GM12878 (cell line): ENCODE data around the gene UBE2J2. TPM values are rescaled to one million over a fixed set of nuclear protein-coding genes. Genes with fewer than 3 reads are reported as not detected.

Experiments
- ATAC-seq: fragments of 200-7000 bp; cut with Tn5 transposase; 3 replicates; pipeline ENCODE4 v1.9.1; 2020; ENCODE audit warnings: mild to moderate bottlenecking, moderate library complexity
- BruUV-seq: library from RNA; stranded (reverse); fragments of 400-500 nt; replicated peaks from 2 replicates; lab custom pipeline; 2021; lab: Mats Ljungman, UMichigan
- CTCF ChIA-PET: fragments of 300-600 bp; sonication (Branson Sonifier 250); formaldehyde crosslinking; extraction: SDS; loops from one replicate; lab custom pipeline; 2021; ENCODE audit warnings: inconsistent platforms; lab: Yijun Ruan, JAX
- POLR2A ChIA-PET: fragments of 350-600 bp; formaldehyde crosslinking; extraction: SDS; loops from one replicate; lab custom pipeline; 2021; ENCODE audit warnings: inconsistent platforms; lab: Charles Lee
- RAD21 ChIA-PET: fragments of 300-600 bp; sonication (Branson Sonifier 250); formaldehyde crosslinking; loops from one replicate; lab custom pipeline; 2023; ENCODE audit warnings: antibody characterized with exemption; ENCODE audit not compliant: unreplicated experiment; lab: Charles Lee
- SMC1A ChIA-PET: fragments of 300-600 bp; sonication (Branson Sonifier 250); formaldehyde crosslinking; loops from one replicate; lab custom pipeline; 2023; ENCODE audit not compliant: unreplicated experiment, uncharacterized antibody; lab: Charles Lee
- DNase-seq: peaks from one replicate; pipeline ENCODE4 v3.0.0-alpha.2; 2011; ENCODE audit warnings: low read depth, low spot score
- FAIRE-seq: peaks from 3 replicates; lab custom pipeline; 2011; peaks lifted over from hg19 to GRCh38; lab: Jason Lieb, UNC
- H2AFZ ChIP-seq: 2 replicates; pipeline ENCODE4 v1.6.0; 2011; ENCODE audit warnings: low read depth, low read length, control low read depth; ENCODE audit not compliant: control insufficient read depth
- H3K27ac ChIP-seq: 2 replicates; pipeline ENCODE4 v1.5.1; 2011; ENCODE audit warnings: control low read depth; ENCODE audit not compliant: control insufficient read depth, insufficient read depth
- H3K27me3 ChIP-seq, 2 experiments: replicated peaks in 1 of 2; 2 replicates each; pipeline versions ENCODE4 v1.6.0 to v1.6.1; 2011; ENCODE audit warnings: low read length in 1 of 2; ENCODE audit not compliant: control insufficient read depth in 2 of 2, insufficient read depth in 2 of 2
- H3K36me3 ChIP-seq, 2 experiments: 2 replicates each; pipeline ENCODE4 v1.5.1; 2011; ENCODE audit warnings: low read length in 1 of 2; ENCODE audit not compliant: control insufficient read depth in 2 of 2, insufficient read depth in 2 of 2
- H3K4me1 ChIP-seq: 2 replicates; pipeline ENCODE4 v1.6.1; 2011; ENCODE audit warnings: mild to moderate bottlenecking, low read length, moderate library complexity, mixed read lengths; ENCODE audit not compliant: control insufficient read depth, insufficient read depth
- H3K4me2 ChIP-seq: 2 replicates; pipeline ENCODE4 v1.6.0; 2011; ENCODE audit warnings: control low read depth; ENCODE audit not compliant: control insufficient read depth, insufficient read depth
- H3K4me3 ChIP-seq: fragments of 200-600 bp; sonication (generic); 2 replicates; pipeline ENCODE4 v1.5.1; 2016
- H3K79me2 ChIP-seq: 2 replicates; pipeline ENCODE4 v1.6.0; 2011; ENCODE audit warnings: low read length; ENCODE audit not compliant: control insufficient read depth, insufficient read depth
- H3K9ac ChIP-seq: 2 replicates; pipeline ENCODE4 v1.8.0; 2011; ENCODE audit warnings: low read length, control low read depth, mixed read lengths; ENCODE audit not compliant: control insufficient read depth, insufficient read depth
- H3K9me3 ChIP-seq: replicated peaks from 3 replicates; pipeline ENCODE4 v1.5.1; 2011; ENCODE audit warnings: mild to moderate bottlenecking, low read length; ENCODE audit not compliant: control insufficient read depth, insufficient read depth
- H4K20me1 ChIP-seq: 2 replicates; pipeline ENCODE4 v1.6.0; 2011; ENCODE audit not compliant: control insufficient read depth, insufficient read depth
- CBFB ChIP-seq: IDR thresholded peaks from 2 replicates; pipeline ENCODE4 v1.6.1; 2016; ENCODE audit warnings: antibody characterized with exemption, low read depth
- EED ChIP-seq: sonication (generic); IDR thresholded peaks from 2 replicates; pipeline ENCODE4 v1.6.1; 2016; ENCODE audit warnings: antibody characterized with exemption, low read depth
- EGR1 ChIP-seq, 2 experiments: IDR thresholded peaks; 1 replicate in 1 of 2; 2 replicates in 1 of 2; pipeline ENCODE4 v1.6.1; 2011 to 2012; ENCODE audit warnings: low read depth in 2 of 2, low read length in 2 of 2, borderline replicate concordance in 1 of 2, mild to moderate bottlenecking in 1 of 2, moderate library complexity in 1 of 2
- EP300 ChIP-seq, 2 experiments: fragments of 150-350 bp in 1 of 2; IDR thresholded peaks; 2 replicates each; pipeline ENCODE4 v1.6.1; 2011 to 2012; ENCODE audit warnings: low read depth in 2 of 2, low read length in 2 of 2, borderline replicate concordance in 1 of 2, improper control_type of control experiment in 1 of 2, inconsistent platforms in 1 of 2; ENCODE audit not compliant: control insufficient read depth in 1 of 2
- HDAC6 ChIP-seq: fragments of 200-600 bp; sonication (generic); IDR thresholded peaks from one replicate; pipeline ENCODE4 v1.8.0; 2017; ENCODE audit warnings: antibody characterized with exemption; ENCODE audit not compliant: unreplicated experiment
- KLF5 ChIP-seq: fragments of 450-650 bp; IDR thresholded peaks from 2 replicates; pipeline ENCODE4 v1.6.1; 2014; ENCODE audit warnings: mild to moderate bottlenecking; ENCODE audit not compliant: partially characterized antibody
- MEF2B ChIP-seq: fragments of 450-650 bp; IDR thresholded peaks from 2 replicates; pipeline ENCODE4 v1.6.1; 2018; ENCODE audit warnings: mild to moderate bottlenecking, moderate library complexity; ENCODE audit not compliant: partially characterized antibody, poor library complexity, severe bottlenecking
- NR2C1 ChIP-seq: fragments of 450-650 bp; IDR thresholded peaks from 2 replicates; pipeline ENCODE4 v1.6.1; 2017; ENCODE audit warnings: antibody characterized with exemption, mild to moderate bottlenecking, moderate library complexity
- PML ChIP-seq: IDR thresholded peaks from 2 replicates; pipeline ENCODE4 v1.6.1; 2012; ENCODE audit warnings: low read length, inconsistent platforms
- RAD21 ChIP-seq: IDR thresholded peaks from 2 replicates; pipeline ENCODE4 v1.6.1; 2011; ENCODE audit warnings: mild to moderate bottlenecking, low read depth, low read length, moderate library complexity; ENCODE audit not compliant: insufficient read depth
- RCOR1 ChIP-seq: conservative IDR thresholded peaks from 2 replicates; pipeline ENCODE4 v1.6.1; 2012; ENCODE audit warnings: low read depth, low read length, improper control_type of control experiment
- SIN3A ChIP-seq: IDR thresholded peaks from 2 replicates; pipeline ENCODE4 v1.6.1; 2012; ENCODE audit warnings: low read depth, low read length, improper control_type of control experiment
- SMAD1 ChIP-seq: fragments of 450-650 bp; IDR thresholded peaks from 2 replicates; pipeline ENCODE4 v1.6.1; 2018; ENCODE audit warnings: mild to moderate bottlenecking, low read depth; ENCODE audit not compliant: partially characterized antibody
- SPI1 ChIP-seq: IDR thresholded peaks from 2 replicates; pipeline ENCODE4 v1.6.1; 2011; ENCODE audit warnings: low read depth, mild to moderate bottlenecking, low read length, moderate library complexity, borderline replicate concordance; ENCODE audit not compliant: insufficient read depth
- SREBF2 ChIP-seq: IDR thresholded peaks from 2 replicates; pipeline ENCODE4 v1.6.1; 2012; ENCODE audit warnings: mild to moderate bottlenecking, low read length
- TAF1 ChIP-seq: IDR thresholded peaks from 2 replicates; pipeline ENCODE4 v1.6.1; 2011; ENCODE audit warnings: mild to moderate bottlenecking, low read depth, low read length, borderline replicate concordance
- ZNF384 ChIP-seq: IDR thresholded peaks from 2 replicates; pipeline ENCODE4 v1.6.1; 2012; ENCODE audit warnings: low read depth, mild to moderate bottlenecking, low read length, improper control_type of control experiment, borderline replicate concordance
- WGBS: methylation state at CpG from one replicate; pipeline ENCODE4 v1.1.6; 2016; ENCODE audit warnings: low lambda C conversion rate; ENCODE audit not compliant: insufficient replicate concordance, insufficient coverage; ENCODE audit errors: missing lambda C conversion rate; 5-methylcytosine and 5-hydroxymethylcytosine counted together
- in situ Hi-C: fragments of 300-500 bp; cut with MboI; formaldehyde crosslinking; loops from 9 replicates; pipeline ENCODE4 v1.14.3; 2018; ENCODE audit warnings: mixed read lengths
- intact Hi-C: fragments of 100-400 bp; cut with micrococcal nuclease; formaldehyde crosslinking; loops from one replicate; pipeline ENCODE4 v1.14.2; 2022; ENCODE audit not compliant: unreplicated experiment
- polyA plus RNA-seq, 11 experiments: library from polyadenylated mRNA; depleted of rRNA in 4 of 11; unstranded in 6 of 11; stranded (reverse) in 5 of 11; fragments of >200 nt; fragmentation: Nextera tagmentation in 4 of 11; fragmentation: Illumina TruSeq in 1 of 11; extraction: Ambion mirVana in 4 of 11; extraction: Trizol in 1 of 11; gene quantifications; 1 replicate in 1 of 11; 2 replicates in 10 of 11; pipeline versions ENCODE4 v1.2.1 to v1.2.3, GENCODE V29; 2011 to 2016; ENCODE audit warnings: inconsistent platforms in 2 of 11, missing spikeins in 2 of 11, low read depth in 1 of 11
- total RNA-seq, 4 experiments: library from RNA; depleted of rRNA in 3 of 4; stranded (reverse); fragments of >200 nt in 3 of 4; fragmentation: Illumina TruSeq in 1 of 4; extraction: Trizol in 1 of 4; gene quantifications; 2 replicates each; pipeline versions ENCODE4 v1.2.1 to v1.2.3, GENCODE V29; 2013 to 2021

Gene UBE2J2
- total and polyA plus RNA-seq, 10 of the 15 experiments (the other 5 are each of a cell fraction or from before 2014, with no cell fraction given) = 0.72 to 70.5 (median 49.2) TPM

DNA sequence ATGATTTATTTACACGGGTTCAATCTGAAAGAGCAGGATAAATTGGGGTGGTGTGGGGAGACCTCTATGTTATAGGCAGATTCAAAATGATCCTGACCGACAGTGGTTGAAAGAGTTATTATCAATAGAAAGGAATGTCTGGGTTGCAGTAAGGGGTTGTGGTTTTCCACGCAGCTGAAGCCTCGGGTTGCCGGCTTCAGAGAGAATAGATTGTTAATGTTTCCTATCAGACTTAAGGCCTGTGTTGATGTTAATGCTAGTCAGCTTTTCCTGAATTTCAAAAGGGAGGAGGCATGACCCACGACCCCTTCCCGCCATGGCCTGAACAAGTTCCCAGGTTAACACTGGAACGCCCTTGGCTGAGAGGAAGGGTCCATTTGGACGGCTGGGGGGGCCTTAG is 2.2 kb upstream of the UBE2J2 start:
- ChIA-PET CTCF (interaction anchor here (0.6 kb wide), 1 partner anchor 154 kb away, joined by 3 read pairs; no protein-coding TSS in a partner anchor), POLR2A (no interaction called here), SMC1A (no interaction called here), RAD21 (no interaction called here)
- DNase-seq (no peak), FAIRE-seq (no peak), ATAC-seq (no peak)
- Histone ChIP-seq H3K27me3 (no peaks in the 10 kb centered on the region), H3K27ac (no peak overlapping the region), H3K36me3 (peaks cover 0 to 4% of the 10 kb centered on the region in 2 experiments; a peak in 1 of 4 replicates), H3K4me3 (no peak overlapping the region), H2AFZ (no peak overlapping the region), H4K20me1 (peaks cover 4% of the 10 kb centered on the region; the same call in 1 of the 2 replicates), H3K4me2 (no peak overlapping the region), H3K9ac (no peak overlapping the region), H3K79me2 (peaks cover 28% of the 10 kb centered on the region), H3K4me1 (peaks cover 18% of the 10 kb centered on the region), H3K9me3 (no peaks in the 10 kb centered on the region)
- in situ Hi-C loops (no loop called here), intact Hi-C loops (no loop called here)
- no peak for TF ChIP-seq SPI1
- TF ChIP-seq MEF2B = no peak
- TF ChIP-seq SMAD1 = no peak
- TF ChIP-seq NR2C1 = no peak
- TF ChIP-seq EED = no peak
- no peak for TF ChIP-seq HDAC6
- TF ChIP-seq EP300 (IDR thresholded peaks at IDR 0.05; ENCODE audit: borderline replicate concordance in 1 of 2, control insufficient read depth in 1 of 2, low read depth in 2 of 2, low read length in 2 of 2) = no peak
- no peak for TF ChIP-seq KLF5
- TF ChIP-seq RAD21 = no peak
- no peak for TF ChIP-seq SIN3A
- TF ChIP-seq SREBF2 = no peak
- no peak for TF ChIP-seq RCOR1
- no peak for TF ChIP-seq ZNF384
- no peak for TF ChIP-seq EGR1 (IDR thresholded peaks at IDR 0.05; ENCODE audit: borderline replicate concordance in 1 of 2, low read depth in 2 of 2, low read length in 2 of 2)
- TF ChIP-seq TAF1 = no peak
- no peak for TF ChIP-seq CBFB
- TF ChIP-seq PML = no peak
- 68% methylated on average over 9 of the region's 9 CpGs for WGBS
- no TSS peak for BruUV-seq
